Heart left ventricle (tissue), 16 donors: ENCODE results near the gene AIG1. TPM values are rescaled to one million over a fixed set of nuclear protein-coding genes. Genes with fewer than 3 reads are reported as not detected.

Experiments
- ATAC-seq, 4 donors: fragments of 200-7000 bp; cut with Tn5 transposase; one replicate each; pipeline ENCODE4 v1.9.1; 2020 to 2022; ENCODE audit warnings: moderate library complexity in 4 of 4, mild to moderate bottlenecking in 3 of 4, moderate number of reproducible peaks in 1 of 4
- DNase-seq, 5 donors: peaks; one replicate each; pipeline ENCODE4 v3.0.0-alpha.2; 2020
- H3K27ac ChIP-seq, 12 donors: fragments of 200-600 bp; sonication (generic) in 4 of 12; one replicate each; pipeline versions ENCODE4 v1.5.0 to v1.8.0; 2016 to 2022; ENCODE audit warnings: mild to moderate bottlenecking in 2 of 12
- H3K27me3 ChIP-seq, 9 donors: fragments of 200-600 bp; sonication (generic) in 2 of 9; one replicate each; pipeline versions ENCODE4 v1.5.1 to v1.8.0; 2016 to 2022; ENCODE audit warnings: mild to moderate bottlenecking in 3 of 9
- H3K36me3 ChIP-seq, 9 donors: fragments of 200-600 bp; sonication (generic) in 2 of 9; one replicate each; pipeline versions ENCODE4 v1.5.0 to v1.8.0; 2018 to 2022; ENCODE audit warnings: mild to moderate bottlenecking in 2 of 9
- H3K4me1 ChIP-seq, 12 donors: fragments of 200-600 bp; sonication (generic) in 4 of 12; one replicate each; pipeline versions ENCODE4 v1.5.0 to v1.8.0; 2016 to 2022; ENCODE audit warnings: mild to moderate bottlenecking in 3 of 12
- H3K4me3 ChIP-seq, 12 donors: fragments of 200-600 bp; sonication (generic) in 4 of 12; one replicate each; pipeline versions ENCODE4 v1.5.0 to v1.8.0; 2017 to 2022; ENCODE audit warnings: mild to moderate bottlenecking in 9 of 12, moderate library complexity in 4 of 12
- H3K9me3 ChIP-seq, 12 donors: fragments of 200-600 bp; sonication (generic) in 4 of 12; one replicate each; pipeline versions ENCODE4 v1.5.0 to v1.8.0; 2016 to 2022; ENCODE audit warnings: mild to moderate bottlenecking in 1 of 12
- POLR2A ChIP-seq, 2 donors: fragments of 450-650 bp; IDR thresholded peaks; one replicate each; pipeline ENCODE4 v1.6.1; 2017; ENCODE audit warnings: antibody characterized with exemption in 2 of 2, mild to moderate bottlenecking in 2 of 2, moderate library complexity in 2 of 2
- WGBS, 4 donors: extraction: QIAGEN DNeasy Blood & Tissue Kit in 2 of 4; methylation state at CpG; one replicate each; pipeline versions ENCODE4 v1.1.5 to v1.1.7; 2013 to 2018; 5-methylcytosine and 5-hydroxymethylcytosine counted together
- intact Hi-C, 10 donors: fragments of 100-400 bp; cut with DNase I; formaldehyde crosslinking; loops; one replicate each; pipeline versions ENCODE4 v1.11.1 to v1.14.2; 2022
- polyA plus RNA-seq, 2 donors: library from polyadenylated mRNA; stranded (reverse); fragments of 200-250 nt; gene quantifications; one replicate each; pipeline ENCODE4 v1.2.3, GENCODE V29; 2013
- total RNA-seq, 9 donors: library from RNA; depleted of rRNA in 2 of 9; stranded (reverse); fragments of >200 nt in 2 of 9; fragmentation: NEBNext Ultra II Directional in 3 of 9; extraction: Animal tissue kit (Norgen Biotek cat#: 25700) in 3 of 9; gene quantifications; one replicate each; pipeline versions ENCODE4 v1.1.0 to v1.2.4, GENCODE V29; 2016 to 2023
- TF ChIP-seq, protein P1 (sequence below), 12 donors: fragments of 200-600 bp; sonication (generic) in 4 of 12; IDR thresholded peaks; one replicate each; pipeline versions ENCODE4 v1.5.0 to v1.8.0; 2018 to 2022; ENCODE audit warnings: antibody characterized with exemption in 12 of 12, mild to moderate bottlenecking in 5 of 12
- donor health status: ischemic (EF 13 %, LVEDD 7.1; RV severe dilation, severe dysfunction).
- donor health status: healthy with polysubstance abuse.
- donor health status: DM: no; HTN: yes; CAD: no.
- donor health status: DM: no; HTN: no; CAD: no.
- donor health status: ischemic (EF 25% LVEDD 6.9; RV normal size, moderate dysfunction).
- donor health status: ischemic (EF 25% LVEDD 5.7; RV mildly dilated, moderate dysfunction).
- donor health status: healthy.
- donor health status: DM: yes; HTN: yes; CAD: no.
- donor health status: ischemic (EF 35%, LVEDD 5.7; RV mildly dilated, moderate dysfunction).
- donor health status: nonischemic (EF 11% LVEDD 7.7; RV severe dilation, severe dysfunction).
- donor health status: DM: yes; HTN: yes; CAD: no.
- donor health status: PGD.
- donor health status: ischemic (EF 29% LVEDD 5.4; RV normal size, mild dysfunction).
- donor health status: nonischemic (EF 23%, LVEDD 6.1; RV moderate dilation, normal function).

The AIG1 gene
- total and polyA plus RNA-seq, 11 donors: 18.1 to 101 (median 64.0) TPM

DNA sequence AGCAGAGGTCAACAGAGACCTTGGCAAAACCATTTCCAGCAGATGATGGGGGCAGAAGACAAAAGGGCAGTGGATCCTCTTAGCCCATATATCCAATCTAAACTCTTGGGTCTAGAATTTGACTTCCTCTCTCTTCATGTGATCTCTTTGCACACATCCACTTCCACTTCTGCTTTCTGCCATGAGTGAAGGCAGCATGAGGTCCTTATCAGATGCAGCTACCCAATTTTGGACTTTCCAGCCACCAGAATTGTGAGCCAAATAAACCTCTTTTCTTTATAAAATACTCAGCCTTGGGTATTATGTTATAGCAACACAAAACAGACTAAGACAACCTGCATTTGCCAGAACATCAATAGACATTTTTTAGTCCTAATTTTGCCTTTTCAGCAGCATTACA is 198.3 kb downstream of the AIG1 start:
- Histone ChIP-seq H3K27me3 (no peaks in the 10 kb centered on the region), H3K9me3 (peaks cover 0 to 8% (median 0%) of the 10 kb centered on the region in 12 donors), H3K4me3 (no peak overlapping the region), H3K4me1 (no peaks in the 10 kb centered on the region), H3K27ac (no peak overlapping the region), H3K36me3 (no peaks in the 10 kb centered on the region)
- intact Hi-C loops: no loop called here
- ATAC-seq (no peak), DNase-seq (no peak)
- TF ChIP-seq POLR2A (IDR thresholded peaks at IDR 0.05): no peak
- TF ChIP-seq, protein P1, sequence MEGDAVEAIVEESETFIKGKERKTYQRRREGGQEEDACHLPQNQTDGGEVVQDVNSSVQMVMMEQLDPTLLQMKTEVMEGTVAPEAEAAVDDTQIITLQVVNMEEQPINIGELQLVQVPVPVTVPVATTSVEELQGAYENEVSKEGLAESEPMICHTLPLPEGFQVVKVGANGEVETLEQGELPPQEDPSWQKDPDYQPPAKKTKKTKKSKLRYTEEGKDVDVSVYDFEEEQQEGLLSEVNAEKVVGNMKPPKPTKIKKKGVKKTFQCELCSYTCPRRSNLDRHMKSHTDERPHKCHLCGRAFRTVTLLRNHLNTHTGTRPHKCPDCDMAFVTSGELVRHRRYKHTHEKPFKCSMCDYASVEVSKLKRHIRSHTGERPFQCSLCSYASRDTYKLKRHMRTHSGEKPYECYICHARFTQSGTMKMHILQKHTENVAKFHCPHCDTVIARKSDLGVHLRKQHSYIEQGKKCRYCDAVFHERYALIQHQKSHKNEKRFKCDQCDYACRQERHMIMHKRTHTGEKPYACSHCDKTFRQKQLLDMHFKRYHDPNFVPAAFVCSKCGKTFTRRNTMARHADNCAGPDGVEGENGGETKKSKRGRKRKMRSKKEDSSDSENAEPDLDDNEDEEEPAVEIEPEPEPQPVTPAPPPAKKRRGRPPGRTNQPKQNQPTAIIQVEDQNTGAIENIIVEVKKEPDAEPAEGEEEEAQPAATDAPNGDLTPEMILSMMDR (IDR thresholded peaks at IDR 0.05): no peak

GRCh38 chr6:143260857-143261256 is 200.2 kb downstream of the AIG1 start:
- Histone ChIP-seq H3K36me3 (no peaks in the 10 kb centered on the region), H3K9me3 (peaks cover 0 to 8% (median 0%) of the 10 kb centered on the region in 12 donors), H3K4me3 (no peak overlapping the region), H3K4me1 (peaks cover 0 to 11% (median 0%) of the 10 kb centered on the region in 12 donors), H3K27me3 (no peaks in the 10 kb centered on the region), H3K27ac (no peak overlapping the region)
- intact Hi-C loops: no loop called here
- WGBS, 4 donors: 95 to 97% (median 96%) methylated on average over 7 of the region's 7 CpGs
- ATAC-seq (no peak), DNase-seq (no peak)
- TF ChIP-seq, protein P1 (IDR thresholded peaks at IDR 0.05): no peak
- no peak for TF ChIP-seq POLR2A (IDR thresholded peaks at IDR 0.05)

DNA sequence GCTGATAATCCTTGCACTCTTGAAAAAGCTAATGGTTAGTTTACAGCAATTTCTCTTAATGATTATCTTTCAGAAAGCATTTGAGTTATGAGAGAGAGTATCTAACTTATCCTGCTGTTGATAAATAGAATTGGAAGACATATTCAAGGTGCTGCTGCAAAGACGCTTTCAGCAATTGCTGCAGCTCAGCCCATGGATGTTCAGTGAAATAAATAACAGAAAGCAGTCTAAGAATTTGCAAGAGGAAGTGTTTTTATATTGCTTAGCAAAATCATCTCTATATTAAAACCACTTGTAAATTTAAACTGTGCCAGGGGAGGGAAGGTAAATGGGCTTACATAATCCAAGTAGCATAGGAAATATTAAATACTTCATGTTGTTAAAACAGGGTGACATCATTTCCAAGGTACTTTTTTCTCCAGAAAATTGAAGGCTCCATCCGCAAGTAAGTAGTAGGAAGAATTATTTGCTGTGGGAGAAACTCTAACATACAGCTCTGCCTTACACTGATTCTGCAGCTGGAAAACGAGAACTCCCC is 201.3 kb downstream of the AIG1 start:
- H3K4me3 ChIP-seq: no peak overlapping the region
- peaks cover 0 to 8% (median 0%) of the 10 kb centered on the region in 12 donors for H3K9me3 ChIP-seq
- DNase-seq (no peak), ATAC-seq (no peak)
- no peak for TF ChIP-seq POLR2A (IDR thresholded peaks at IDR 0.05)
- TF ChIP-seq, protein P1 (IDR thresholded peaks at IDR 0.05): no peak
- intact Hi-C loops: no loop called here
- H3K4me1 ChIP-seq: peaks cover 0 to 11% (median 0%) of the 10 kb centered on the region in 12 donors
- H3K27me3 ChIP-seq: no peaks in the 10 kb centered on the region
- no peak overlapping the region for H3K27ac ChIP-seq
- no peaks in the 10 kb centered on the region for H3K36me3 ChIP-seq
- 88 to 91% (median 89%) methylated on average over 3 of the region's 3 CpGs for WGBS, 4 donors

- ATAC-seq (no peak), DNase-seq (no peak)
- Histone ChIP-seq H3K4me3 (no peak overlapping the region), H3K27me3 (no peaks in the 10 kb centered on the region), H3K36me3 (no peaks in the 10 kb centered on the region), H3K4me1 (peaks cover 0 to 13% (median 0%) of the 10 kb centered on the region in 12 donors), H3K27ac (no peak overlapping the region), H3K9me3 (peaks cover 0 to 8% (median 0%) of the 10 kb centered on the region in 12 donors)
- 92 to 98% (median 95%) methylated on average over 2 of the region's 2 CpGs for WGBS, 4 donors
- TF ChIP-seq, protein P1 (IDR thresholded peaks at IDR 0.05): no peak
- no peak for TF ChIP-seq POLR2A (IDR thresholded peaks at IDR 0.05)
- intact Hi-C loops: no loop called here
Observed at GRCh38 chr6:143262859-143263258, 202.2 kb downstream of the AIG1 start.
